Activated CD8-positive, alpha-beta memory T cell treated with anti-CD3 and anti-CD28 coated beads for 48 hours (primary cell): Measurements from ENCODE around the gene GAREM1.

Source experiments
- DNase-seq, 3 experiments: peaks; one replicate each; pipeline ENCODE4 v3.0.0-alpha.2; 2020; ENCODE audit warnings: low read depth in 2 of 3, low spot score in 2 of 3

GAREM1 gene

GRCh38 chr18:32333781-32334180, 136.9 kb downstream of the GAREM1 start:
- no peak for DNase-seq

GRCh38 chr18:32332708-32333107, 138.0 kb downstream of the GAREM1 start:
- no peak for DNase-seq

- DNase-seq = no peak
Measured at GRCh38 chr18:32328974-32329373, 141.7 kb downstream of the GAREM1 start.

DNA sequence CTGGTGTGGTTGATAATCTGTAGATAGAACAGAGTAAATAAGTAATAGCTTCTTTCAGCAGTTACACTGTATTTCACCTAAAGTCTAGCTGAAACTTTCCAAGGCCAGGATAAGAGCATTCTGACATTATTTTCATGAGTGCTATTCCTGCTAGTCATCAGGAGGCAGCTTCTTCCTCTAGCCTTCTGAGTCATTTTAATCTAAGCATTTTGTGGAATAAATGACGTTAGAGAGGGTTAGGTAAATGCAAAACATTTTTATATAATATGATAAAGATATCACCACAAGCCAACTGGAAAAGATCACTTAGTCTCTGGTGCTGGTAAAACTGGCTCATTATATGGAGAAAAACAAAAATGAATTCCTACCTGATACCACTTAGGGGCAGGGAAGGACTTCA, 142.3 kb downstream of the GAREM1 start:
- DNase-seq = no peak

DNA sequence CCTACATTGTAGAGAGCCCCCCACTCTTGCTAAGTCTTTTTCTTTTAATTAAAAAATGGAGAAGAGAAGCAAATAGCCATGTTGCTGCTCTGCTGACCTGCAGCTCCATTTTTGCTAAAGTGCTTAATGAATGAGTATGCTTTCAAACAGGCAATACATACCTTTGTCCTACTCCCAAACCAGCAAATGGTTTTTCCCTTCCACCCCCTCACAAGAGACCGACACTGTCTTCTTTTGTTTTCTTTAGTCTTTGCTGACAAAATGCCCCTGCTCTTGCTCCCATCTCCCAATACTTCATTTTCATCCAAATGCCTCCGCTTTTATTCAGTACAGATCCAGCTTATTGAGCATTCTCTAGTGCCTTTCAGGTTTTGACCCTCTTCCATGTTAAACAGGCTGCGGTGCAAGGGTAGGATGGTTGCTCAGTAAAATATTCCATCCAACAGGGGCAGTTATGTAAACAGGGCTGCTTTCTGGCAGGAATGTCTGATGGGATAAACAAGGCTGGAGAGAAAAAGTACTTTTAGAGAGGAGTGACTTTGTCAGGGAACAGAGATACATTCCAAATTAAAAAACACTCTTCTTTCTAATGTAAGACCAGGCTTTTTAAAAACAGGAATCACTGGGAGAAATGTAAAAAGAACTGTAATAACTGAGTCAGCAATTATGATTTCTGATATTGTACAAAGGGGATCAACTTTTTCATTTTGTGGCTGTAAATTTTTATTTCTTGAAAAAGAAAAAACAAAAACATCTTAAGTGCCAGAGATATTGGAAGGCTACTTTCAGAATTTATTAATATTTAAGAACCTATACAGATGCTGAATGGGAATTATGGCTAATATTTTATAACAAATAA, 144.0 kb downstream of the GAREM1 start:
- DNase-seq = no peak

GRCh38 chr18:32324181-32324580, 146.5 kb downstream of the GAREM1 start:
- no peak for DNase-seq

DNA sequence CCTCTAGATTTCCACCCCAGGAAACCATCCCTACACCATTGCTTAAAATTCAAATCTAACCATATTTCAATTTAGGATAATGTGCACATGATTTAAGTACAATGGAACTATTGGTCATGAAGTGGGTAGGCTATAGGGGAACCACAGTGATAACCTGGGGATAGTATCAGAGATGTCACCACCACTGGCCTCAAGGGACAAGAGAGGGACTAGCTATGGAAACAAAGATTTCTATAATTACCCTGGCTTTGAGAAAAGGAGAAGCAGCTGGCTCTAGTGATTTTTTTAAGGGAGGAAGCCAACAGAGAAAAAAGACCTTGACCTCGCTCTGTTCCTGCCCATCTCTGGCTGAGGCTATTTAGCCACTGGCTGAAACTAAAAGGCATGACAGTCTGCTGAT, 148.9 kb downstream of the GAREM1 start:
- DNase-seq = no peak

DNA sequence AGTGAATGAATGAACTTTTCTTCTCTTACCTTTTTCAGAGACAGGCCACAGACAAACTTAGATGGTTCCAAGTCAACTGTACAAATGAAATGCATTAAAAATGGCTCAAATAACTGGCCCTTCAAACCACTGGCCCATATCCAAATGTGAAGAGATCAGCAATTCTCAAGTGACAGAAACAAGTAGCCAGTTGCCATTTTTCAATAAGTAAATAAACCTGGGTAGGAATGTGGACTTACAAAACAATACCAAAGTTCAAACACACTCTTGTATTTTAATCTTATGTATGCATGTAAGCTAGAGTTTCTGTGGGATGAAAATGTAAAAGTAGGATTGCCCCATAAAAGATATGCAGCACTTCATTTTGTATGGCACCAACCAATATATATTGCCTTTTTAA, 151.6 kb downstream of the GAREM1 start:
- DNase-seq = no peak

- no peak for DNase-seq
Measured at GRCh38 chr18:32318581-32318980, 152.1 kb downstream of the GAREM1 start.

DNA sequence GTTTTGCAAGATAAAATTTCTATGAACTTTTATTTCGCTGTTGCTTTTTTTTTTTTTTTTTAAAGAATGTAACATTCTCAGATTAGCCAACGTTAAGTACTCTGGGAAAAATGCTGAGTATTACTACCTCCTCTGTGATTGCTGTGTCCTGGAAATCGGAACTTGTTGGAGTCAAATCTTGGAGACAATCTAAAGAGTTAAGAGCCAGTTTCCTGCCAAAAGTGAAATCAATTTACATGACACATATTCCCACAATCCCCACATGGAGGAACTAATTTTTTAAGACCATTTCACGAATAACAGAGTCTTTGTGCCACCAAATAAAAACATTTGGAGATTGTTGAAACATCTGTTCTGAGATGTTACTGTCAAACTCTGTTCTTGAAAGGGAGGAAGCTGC, 153.0 kb downstream of the GAREM1 start:
- DNase-seq = no peak

- no peak for DNase-seq
Measured at GRCh38 chr18:32315881-32316280, 154.8 kb downstream of the GAREM1 start.

- DNase-seq = no peak
Measured at GRCh38 chr18:32310774-32311173, 159.9 kb downstream of the GAREM1 start.

DNA sequence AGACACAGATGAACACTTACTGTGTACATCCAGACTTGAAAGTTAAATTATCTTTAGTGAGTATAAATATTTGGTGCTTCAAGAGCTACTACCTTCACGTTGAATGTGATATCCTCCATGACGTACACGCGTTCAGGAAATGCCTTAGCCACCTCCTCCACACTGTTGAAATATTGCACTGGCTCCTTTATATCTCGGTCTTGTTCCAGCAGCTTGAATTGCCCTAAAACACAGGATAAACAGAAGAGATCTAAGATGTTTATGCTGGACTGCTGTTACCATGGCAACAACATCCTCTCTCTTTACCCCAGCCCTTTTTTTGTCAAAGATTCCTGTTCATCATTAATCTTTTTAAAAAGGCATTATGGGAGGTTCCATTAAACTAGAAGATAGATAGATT, 160.6 kb downstream of the GAREM1 start:
- no peak for DNase-seq

GRCh38 chr18:32308493-32309120, 162.1 kb downstream of the GAREM1 start:
- DNase-seq = no peak

DNA sequence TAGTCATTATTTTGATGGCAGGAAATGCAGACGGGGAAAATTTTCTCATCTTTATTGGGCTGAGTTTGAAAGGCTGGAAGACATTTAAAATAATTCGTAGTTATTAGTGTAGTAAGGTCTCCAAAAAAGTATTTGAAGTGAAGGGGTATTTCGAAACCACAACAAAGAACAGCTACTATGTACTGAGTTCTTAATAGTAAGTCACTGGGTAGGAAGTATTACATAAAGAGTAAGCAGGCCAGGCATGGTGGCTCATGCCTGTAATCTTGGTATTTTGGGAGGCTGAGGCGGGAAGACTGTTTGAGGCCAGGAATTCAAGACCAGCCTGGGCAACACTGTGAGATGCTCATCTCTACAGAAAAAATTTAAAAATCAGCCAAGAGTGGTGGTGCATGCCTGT, 167.3 kb downstream of the GAREM1 start:
- DNase-seq = no peak

DNA sequence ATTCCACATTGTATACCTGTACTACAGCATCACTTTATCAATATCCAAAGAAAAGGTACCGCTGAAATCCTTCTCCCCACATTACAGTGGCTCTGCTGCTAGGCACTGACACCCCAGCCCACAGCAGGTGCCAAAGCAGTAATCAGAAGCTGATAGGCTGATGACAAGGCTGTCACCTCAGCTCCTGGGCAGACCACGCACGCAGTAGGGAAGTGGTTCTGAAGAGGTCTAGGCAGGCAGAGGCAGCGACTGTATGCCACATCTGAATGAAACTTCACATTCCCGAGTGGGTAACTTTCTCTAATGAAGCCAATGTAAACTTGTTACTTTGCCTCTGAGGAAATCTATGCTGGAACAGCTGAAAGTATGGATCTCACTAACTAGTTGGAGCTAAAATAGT, 167.9 kb downstream of the GAREM1 start:
- DNase-seq = no peak

DNA sequence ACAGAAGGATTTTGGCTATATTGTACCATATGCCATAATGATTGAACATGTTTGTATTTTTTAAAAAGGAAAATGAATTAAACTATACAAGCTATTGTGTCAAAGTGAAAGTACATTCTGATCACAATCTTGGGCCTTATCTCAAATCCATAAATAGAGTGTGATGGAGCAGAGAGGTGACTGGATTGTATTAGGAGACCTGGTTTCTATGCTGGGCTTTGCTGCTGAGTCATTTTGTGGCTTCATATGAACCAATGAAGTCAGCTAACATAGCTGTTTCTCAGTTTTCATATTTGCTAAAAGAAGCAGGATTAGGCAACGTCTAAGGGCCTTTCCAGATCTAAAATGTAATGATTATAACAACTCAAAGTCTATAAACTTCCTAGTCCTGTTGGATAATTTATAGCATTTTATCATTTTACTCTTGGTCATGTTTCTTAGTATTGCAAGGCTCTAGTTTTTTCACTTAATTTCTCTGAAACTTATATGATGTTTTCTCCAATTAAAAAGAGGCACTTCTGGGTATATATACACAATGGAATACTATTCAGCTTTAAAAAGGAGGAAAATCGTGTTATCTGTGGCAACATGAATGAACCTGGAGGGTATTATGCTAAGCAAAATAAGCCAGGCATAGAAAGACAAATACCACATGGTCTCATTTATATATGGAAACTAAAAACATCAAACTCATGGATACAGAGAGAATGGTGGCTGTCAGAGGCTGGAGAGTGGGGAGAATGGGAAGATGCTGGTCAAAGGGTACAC, 168.5 kb downstream of the GAREM1 start:
- DNase-seq = no peak

GRCh38 chr18:32301361-32301760, 169.3 kb downstream of the GAREM1 start:
- no peak for DNase-seq

- no peak for DNase-seq
Measured at GRCh38 chr18:32300914-32301313, 169.8 kb downstream of the GAREM1 start.

- no peak for DNase-seq
Measured at GRCh38 chr18:32299484-32299883, 171.2 kb downstream of the GAREM1 start.

DNA sequence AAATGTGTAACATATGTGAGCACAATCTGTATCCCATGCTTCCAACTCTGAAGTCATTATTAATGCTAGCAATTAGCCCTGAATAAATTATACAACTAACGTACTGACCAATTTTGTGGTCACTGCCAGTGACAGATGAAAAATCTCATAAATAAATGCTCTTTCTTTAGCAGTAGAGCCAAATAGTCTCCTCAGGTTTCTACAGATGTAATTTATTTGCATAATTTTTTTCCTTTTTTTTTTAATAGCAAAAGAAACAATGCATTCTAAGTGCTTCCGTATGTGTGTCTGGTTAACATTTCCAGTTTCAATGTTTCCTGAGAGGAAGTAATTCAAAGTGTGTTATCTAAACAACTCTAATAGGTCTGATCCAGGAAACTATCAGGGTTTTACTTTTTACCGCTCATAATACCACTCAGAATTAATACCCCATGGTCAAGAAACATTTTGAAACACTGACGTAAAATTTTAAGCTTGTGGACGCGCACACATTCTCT, 172.5 kb downstream of the GAREM1 start:
- no peak for DNase-seq
